G401 (cell line): ENCODE results near the gene GMDS. TPM values are rescaled to one million over a fixed set of nuclear protein-coding genes. Genes with fewer than 3 reads are reported as not detected.

ENCODE experiments used
- DNase-seq: peaks from one replicate; pipeline ENCODE4 v3.0.0-alpha.2; 2015; ENCODE audit warnings: low spot score
- in situ Hi-C: cut with HindIII; loops from 2 replicates; pipeline ENCODE4 v1.10.0; 2016; ENCODE audit warnings: low sequenced_read_pairs, mixed read lengths
- total RNA-seq: library from RNA; depleted of rRNA; stranded (reverse); fragments of >200 nt; shearing (Covaris generic); gene quantifications from 2 replicates; pipeline ENCODE4 v1.2.3, GENCODE V29; 2014

The GMDS gene
- total RNA-seq, 1 experiment from 2014 or later = 5.8 TPM

DNA sequence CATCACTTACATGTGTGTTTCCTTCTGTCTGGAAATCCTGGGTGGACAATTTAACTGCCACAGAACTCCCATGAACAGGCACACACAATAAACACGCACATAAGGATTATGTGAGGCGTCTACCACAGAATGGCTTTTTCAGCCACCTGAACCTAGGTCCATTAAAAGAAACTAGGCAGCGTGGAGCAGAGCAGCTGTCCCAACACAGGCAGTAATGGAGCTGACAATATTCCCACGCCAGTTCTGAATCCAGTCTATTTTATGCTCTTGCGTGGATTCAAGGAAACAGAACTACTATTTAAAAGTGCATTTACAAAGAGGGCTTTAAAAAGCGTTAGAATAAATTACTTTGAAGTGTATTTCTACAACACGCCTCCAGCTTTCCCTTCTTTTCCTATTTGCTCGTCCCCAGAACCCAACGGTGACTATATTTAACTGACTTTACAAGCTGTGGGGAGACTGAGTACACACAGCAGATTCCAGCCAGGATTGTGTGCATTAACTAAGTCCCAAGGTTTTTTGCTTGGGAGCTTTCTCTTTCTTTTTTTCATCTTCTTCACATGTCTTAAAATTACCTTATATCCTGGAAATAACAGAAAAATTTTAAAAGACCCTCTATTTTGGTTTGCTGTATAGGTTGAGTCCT, 95.9 kb downstream of the GMDS start:
- in situ Hi-C loops = no loop called here

DNA sequence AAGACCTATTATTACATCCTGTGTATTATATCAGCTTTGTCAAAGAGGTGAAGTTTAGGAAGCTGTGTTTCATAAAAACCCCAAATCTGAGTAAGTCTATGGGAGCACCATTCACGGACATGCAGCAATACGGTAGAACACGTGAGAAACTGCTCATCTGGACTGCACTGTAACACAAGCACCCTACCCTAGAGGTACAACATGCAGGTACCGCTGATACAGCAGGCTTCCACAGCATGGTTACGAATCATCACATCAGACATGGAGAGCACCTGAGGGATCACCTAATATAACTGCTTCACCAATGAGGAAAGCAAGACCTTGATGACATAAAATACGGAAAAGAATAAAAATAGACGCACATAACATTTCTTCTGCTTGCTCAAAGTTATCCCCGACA, 96.7 kb downstream of the GMDS start:
- in situ Hi-C loops = no loop called here
- DNase-seq = no peak

More for the DNA sequence above, 95.9 kb downstream of the GMDS start:
- DNase-seq = no peak

DNA sequence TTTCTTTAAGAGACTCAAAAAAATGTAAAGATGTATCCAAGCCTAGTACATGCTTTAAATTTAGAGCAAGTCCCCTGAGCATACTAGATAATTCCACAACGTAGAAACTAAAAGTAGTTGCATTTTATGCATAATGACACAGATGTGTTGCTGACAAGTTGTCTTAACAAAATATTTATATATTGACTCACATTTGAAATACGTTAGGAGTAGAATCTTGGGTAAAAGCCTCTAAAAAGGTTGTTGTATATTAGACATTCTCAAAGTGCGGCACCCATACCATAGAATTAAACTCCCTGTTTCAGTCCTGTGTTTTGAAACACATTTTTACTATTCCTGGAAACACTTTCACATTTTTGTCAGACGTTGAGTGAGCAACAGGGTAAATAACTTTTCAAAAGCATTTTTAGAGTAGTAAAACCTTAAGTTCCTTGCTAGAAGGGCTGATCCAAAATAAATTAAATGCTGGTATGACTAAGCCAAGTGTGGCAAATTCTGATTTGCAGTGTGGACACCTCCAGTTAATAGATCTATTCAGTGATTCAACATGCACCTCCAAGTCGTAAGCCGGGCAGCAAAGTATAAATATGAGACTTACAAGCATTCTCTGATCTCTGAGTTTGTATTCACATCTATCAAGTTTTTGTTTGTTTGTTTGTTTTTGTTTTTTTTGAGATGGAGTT, 97.5 kb downstream of the GMDS start:
- DNase-seq = no peak
- in situ Hi-C loops = no loop called here

DNA sequence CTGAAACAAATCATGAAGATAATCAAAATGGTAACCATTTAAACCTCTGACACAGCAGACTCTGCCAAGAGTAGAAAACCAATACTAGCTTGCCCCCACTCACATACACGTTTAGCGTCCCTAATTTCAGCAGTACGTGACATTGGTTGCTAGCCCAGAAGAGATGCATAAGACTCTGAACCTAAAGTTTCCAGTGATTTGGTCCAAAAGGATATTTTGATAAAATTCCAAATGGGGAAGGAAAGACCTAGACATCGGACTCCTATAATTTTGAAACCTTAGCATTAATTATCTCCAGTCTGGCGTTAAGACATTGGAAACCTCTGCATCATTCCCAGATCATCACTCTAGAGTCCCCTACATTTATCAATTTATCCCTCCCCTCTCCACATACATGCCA, 98.1 kb downstream of the GMDS start:
- in situ Hi-C loops = no loop called here
- no peak for DNase-seq

DNA sequence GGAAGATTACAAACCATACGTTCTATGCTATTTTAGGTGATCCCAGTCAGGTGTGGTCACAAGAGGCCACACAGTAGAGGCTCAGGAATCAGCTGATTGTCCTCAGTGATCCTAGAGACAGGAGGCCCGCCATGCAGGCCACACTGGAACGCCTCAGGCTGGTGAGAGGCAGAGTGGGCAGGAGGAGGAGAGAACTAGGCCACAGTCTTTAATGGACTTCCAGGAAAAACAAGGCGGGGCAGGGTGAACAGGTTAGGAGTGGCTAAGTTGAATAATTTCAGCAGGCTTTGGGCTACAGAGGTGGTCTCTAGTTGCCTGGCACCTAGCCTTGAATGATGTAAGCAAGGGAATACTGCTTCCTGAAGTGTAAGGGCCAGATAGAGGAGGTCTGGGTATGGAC, 101.2 kb downstream of the GMDS start:
- in situ Hi-C loops = no loop called here
- DNase-seq = no peak

DNA sequence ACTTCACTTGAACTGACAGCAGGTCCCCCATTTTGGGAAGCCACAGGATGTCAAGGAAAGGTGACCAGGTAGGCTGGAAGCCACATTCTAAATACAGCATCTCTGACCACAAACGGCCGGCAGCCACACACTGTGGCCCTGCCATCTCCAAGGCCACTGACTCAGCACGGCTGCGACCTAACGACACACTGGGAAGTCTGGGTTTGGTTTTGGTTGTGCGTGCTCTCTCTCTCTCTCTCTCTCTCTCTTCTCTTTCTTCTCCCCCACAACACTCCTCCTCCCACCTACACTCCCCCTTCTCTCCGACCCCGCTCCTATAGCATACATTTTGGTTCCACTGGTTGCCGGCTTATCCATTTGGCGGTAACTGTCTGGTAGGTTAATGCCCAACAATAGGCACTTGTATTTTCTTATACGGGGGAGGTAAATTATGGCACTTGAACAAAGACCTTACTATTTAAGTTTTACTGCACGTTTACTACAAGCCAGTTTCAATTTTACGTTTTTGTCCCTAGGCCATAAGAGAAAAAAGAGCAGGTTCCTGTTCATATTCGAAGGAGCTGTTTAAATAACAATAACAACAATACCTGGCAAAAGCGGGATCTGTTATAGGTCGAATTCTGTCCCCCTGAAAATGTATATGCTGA, 103.6 kb downstream of the GMDS start:
- DNase-seq = no peak
- in situ Hi-C loops = no loop called here

DNA sequence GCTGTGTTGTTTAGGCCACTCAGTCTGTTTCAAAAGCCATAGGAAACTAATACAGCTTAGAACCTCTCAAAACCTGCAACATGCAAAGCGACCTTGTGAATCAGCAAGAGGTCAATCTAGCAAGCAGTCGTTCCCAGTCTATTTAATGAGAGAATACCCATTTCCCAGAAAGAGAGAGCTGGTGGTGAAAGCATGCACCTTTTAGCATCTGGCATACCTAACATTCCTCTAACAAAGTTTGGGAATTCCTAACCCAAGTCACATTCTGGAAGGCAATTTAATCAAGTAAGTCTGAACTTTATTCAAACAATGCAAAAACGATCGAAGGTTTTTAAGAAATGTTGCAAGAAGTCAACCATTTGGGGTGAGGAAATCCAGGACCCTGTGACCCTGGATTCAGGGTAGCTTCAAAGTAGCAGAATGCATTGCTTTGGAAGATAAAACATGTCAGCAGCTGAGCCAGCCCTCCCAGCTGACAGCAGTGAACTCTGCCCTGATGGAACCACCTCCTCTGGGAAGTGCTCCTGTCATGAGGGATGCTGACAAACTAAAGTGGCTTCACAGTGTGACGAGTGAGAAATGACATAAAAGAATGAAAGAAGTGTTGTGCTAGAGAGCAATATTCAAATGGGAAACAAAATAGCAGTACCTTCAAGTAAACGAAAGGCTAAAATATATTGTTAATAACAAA, 104.8 kb downstream of the GMDS start:
- in situ Hi-C loops = no loop called here
- DNase-seq = no peak

DNA sequence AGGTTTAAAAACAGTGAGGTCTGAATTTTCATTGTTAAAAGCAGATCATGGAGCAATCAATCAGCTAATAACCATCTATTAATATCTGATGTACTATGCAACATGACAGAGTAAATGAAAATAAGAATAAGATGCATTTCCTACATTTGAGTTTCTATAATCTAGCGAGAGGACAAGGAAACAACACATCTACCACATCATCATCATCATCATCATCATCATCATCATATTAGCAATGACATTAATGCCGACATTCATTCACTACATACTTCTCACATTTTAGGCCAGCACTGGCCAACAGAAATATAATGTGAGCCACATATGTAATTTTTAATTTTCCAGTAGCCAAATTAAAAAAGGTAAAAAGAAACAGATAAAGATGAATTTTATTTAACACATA, 110.0 kb downstream of the GMDS start:
- no peak for DNase-seq
- in situ Hi-C loops = no loop called here

DNA sequence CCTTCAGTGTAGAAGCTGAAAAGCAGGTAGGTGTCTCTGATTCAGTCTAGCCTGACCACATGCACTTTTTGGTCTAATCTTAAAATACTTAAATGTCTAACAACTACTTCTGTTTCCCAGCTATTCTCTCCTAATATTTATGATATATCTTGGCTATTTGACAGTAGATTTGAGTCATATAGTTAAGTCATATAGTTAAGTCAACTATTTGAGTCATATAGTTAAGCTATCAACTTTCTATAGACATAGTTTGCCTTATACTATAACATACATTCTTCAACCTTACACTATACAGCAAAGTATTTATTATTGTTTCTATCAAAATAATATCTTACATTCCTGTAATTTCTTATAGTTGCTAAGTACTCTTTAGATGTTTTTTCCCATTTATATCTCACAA, 110.9 kb downstream of the GMDS start:
- in situ Hi-C loops = no loop called here
- DNase-seq = no peak

DNA sequence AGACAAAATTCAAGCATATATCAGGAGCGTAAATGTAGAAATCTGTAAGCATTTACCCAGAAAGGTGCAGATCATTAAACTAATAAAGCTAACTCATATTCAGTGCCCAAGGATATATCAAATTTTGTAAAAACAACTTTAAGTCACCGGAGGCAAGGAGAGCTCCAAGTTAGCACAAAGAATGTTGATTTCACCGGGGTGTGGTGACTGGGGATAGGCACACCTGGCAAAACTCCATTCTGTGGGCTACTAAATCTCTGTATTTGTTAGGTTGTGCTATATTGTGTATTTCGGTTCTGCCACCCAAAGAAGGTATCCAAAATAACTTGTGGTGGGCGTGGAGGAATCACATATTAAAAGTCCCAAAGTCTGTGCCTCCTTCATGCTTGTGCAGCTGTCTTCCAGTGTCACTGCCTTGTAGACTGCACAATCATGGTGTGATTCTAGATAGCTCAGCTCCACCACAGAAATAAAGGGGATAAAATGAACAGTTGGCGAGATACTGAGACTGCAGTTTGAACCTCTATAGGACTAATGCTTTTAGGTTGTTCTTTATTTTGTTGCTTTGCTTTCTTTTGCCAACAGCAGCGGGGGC, 111.6 kb downstream of the GMDS start:
- in situ Hi-C loops = no loop called here

DNA sequence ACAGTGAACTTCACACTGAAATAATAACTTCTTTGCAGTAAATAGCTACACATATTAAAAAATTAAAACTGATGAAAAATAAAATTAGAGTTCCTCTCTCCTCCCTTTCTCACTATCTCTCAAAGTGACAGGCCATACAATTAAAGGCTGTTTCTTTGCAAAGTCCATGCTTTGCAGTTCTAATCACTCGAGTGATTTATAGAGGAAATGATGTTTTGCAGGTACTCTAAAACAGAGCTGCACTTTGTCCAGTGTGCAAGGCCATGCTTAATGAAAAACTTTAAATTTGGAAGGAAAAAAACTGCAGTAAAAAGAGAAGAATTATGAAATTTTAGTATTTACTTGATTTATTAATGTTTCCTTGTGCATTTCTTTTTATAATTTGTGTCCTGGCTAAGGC, 112.5 kb downstream of the GMDS start:
- in situ Hi-C loops = no loop called here
- no peak for DNase-seq

More for the DNA sequence above, 111.6 kb downstream of the GMDS start:
- DNase-seq = no peak

DNA sequence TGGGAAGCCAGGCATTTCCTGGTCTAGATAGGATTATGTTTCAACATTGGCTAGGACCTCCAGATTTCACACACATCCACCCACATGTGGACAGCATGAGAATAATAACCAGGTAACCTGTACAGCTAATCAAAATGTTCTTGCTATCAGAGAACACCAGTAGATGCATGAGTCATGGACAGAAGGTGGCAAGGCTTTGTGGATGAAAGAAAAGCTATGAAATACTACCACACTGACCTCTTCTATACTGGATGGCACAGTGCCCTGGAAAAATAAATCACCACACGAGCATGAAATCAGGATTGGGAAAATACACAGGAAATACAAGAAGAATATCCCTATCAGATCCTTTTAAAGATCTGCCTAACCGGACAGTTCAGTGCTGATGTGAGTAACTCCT, 113.0 kb downstream of the GMDS start:
- DNase-seq = no peak
- in situ Hi-C loops = no loop called here

DNA sequence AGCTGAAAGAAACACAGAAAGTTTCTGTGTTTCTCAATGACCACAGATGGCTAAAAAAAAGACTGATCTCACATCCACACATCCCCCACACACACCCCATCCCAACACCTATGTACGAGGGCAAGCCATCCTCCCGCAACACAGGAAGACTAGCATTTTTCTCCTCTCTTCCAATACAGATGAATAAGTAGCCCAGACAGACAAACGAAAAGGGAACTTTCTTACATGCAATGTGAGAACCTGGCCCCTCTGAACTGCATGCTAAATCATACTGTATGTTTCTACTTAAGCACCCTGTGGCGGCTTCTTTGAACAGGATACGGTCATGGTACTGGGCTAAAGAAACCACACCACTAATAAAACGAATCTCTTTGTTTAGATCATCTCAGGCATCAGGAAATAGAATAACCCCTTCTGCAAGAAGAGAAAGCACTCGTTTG, 116.2 kb downstream of the GMDS start:
- no peak for DNase-seq
- in situ Hi-C loops = no loop called here

DNA sequence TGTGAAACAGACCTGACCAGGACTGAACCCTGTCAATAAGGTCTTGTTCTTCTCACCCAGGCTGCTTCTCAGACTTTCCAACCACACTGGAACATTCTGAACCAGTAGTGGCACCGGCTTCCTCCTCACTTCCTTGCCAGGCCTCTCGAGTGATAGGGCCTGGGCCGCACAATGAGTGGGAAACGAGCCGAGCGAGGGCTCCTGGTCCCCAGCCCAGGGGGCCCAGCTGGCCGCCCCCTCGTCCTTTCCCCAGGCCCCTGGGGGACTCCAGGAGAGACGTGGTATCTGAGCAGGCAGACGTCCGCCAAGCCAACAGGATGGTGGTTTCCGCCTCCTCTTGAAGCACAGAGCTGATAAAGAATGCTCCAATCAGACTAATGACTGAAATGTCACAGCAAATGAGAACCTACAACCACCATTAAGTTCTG, 117.9 kb downstream of the GMDS start:
- no peak for DNase-seq
- in situ Hi-C loops = no loop called here

DNA sequence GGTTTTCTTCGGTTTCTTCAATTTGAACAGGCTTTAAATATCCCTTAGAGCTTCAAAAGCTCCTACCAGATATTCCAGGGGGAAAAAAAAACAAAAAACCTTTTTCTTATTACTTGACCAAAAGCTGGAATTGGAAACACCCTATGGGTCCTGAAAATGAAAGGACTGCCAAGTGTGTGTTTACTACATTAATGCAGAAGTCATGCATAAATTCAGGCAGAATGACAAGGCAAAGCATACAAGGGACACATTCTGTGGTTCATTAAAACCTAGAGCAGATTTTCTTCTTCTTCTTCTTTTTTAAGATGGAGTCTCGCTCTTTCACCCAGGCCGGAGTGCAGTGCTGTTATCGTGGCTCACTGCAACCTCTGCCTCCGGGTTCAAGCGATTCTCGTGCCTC, 119.1 kb downstream of the GMDS start:
- DNase-seq = no peak
- in situ Hi-C loops = no loop called here

DNA sequence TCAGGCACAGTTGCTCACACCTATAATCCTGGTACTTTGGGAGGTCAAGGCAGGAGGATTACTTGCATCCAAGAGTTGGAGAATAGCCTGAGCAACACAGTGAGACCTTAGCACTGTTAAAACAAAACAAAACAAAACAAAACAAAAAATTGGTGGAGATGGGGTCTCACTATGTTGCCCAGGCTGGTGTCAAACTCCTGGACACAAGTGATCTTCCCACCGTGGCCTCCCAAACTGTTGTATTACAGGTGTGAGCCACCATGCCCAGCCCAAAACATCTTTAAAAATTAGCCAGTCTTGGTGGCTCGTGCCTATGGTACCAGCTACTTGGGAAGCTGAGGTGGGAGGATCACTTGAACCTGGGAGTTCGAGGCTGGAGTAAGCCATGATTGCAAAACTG, 120.2 kb downstream of the GMDS start:
- in situ Hi-C loops = no loop called here
- DNase-seq = no peak

DNA sequence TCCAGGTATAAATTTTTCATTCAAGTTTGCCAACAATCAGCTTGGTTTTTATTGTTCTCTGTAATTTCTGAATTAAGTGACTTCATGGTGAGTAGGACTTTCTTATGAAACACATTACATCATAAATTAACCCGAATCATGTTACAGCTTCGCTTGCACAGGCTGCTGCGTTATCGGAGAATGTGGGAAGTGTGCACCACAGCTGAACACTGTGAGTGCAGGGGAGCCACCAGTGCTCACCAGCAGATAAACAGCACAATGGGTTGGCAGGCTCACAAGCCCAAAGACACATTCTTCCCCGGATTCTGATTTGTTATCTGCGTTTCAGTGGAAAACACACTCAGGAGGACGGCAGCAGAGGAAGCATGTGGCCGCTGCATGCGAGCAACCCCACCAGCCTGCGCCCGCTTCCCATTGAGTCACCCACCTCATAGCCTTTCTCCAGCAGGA, 121.1 kb downstream of the GMDS start:
- in situ Hi-C loops = no loop called here
- no peak for DNase-seq

DNA sequence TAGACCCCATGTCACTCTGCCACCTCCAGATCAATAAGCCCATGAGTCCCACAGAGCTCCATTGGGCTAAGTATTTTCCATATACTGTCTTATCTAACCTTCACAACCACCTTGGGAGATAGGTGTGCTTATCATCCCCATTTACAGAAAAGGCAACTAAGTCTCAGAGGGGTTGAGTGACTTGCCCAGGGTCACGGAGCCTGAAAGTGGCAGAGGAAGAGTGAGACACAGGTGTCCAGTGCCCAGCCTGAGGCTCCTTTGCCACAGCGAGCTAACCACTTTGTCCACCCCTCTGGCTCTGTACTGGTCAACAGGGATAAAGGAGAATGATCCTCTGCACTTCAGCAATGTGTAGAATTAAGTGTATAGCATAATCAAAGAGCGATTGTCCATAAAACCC, 124.5 kb downstream of the GMDS start:
- in situ Hi-C loops = no loop called here

DNA sequence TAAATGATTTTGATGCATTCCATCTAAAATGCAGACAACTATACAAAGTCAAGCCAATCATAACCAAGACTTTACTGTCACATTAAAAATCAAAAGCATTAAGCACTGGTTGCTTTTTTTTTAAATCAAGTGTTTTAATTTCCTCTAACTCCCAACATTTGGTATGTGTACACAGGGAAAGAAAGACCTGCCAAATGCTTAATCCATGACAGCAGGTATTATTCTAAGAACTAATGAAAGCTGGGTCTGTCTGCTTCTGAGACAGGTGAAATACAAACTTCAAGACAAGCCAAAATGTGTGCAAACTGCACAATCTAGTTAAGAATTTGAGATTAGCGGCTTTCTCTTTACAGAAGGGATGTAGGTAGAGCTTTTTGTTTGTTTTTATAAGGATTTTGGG, 126.1 kb downstream of the GMDS start:
- DNase-seq = no peak
- in situ Hi-C loops = no loop called here

More for the DNA sequence above, 124.5 kb downstream of the GMDS start:
- DNase-seq = no peak

DNA sequence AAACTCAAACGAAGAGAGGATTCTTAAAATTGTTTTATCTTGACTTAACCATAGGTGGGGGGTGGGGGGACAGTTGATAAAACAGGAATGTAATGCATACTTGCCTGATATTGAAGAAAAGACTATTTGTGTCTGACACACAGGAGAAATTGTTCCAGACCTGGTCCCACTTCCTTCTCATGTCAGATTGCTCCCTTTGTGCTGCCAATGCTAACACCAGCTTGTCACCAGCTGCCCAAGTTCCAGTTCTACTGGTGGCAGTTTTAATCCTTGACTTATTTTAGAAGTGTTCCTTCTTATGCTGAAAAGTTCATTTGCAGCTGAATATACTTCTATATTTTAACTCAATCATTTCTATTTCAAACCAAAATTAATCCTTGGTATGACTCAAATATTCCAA, 127.3 kb downstream of the GMDS start:
- in situ Hi-C loops = no loop called here
- no peak for DNase-seq
